Stomach (tissue), 9 donors: Measurements from ENCODE around the gene SCRN1. TPM values are rescaled to one million over a fixed set of nuclear protein-coding genes. Genes with fewer than 3 reads are reported as not detected.

Experiments
- DNase-seq, 2 donors: peaks; one replicate each; pipeline versions ENCODE4 v3.0.0 to v3.0.0-alpha.2; 2013 to 2019
- H3K27ac ChIP-seq, 5 donors: fragments of 200-600 bp in 4 of 5; sonication (generic) in 4 of 5; one replicate each; pipeline ENCODE4 v1.5.1; 2013 to 2019; ENCODE audit warnings: mild to moderate bottlenecking in 1 of 5, moderate library complexity in 1 of 5
- H3K27me3 ChIP-seq, 3 donors: fragments of 200-600 bp; sonication (generic); one replicate each; pipeline ENCODE4 v1.5.1; 2017 to 2019; ENCODE audit warnings: mixed run types in 1 of 3
- H3K36me3 ChIP-seq, 4 donors: fragments of 200-600 bp; sonication (generic); 1 replicate in 3 of 4; 2 replicates in 1 of 4; pipeline ENCODE4 v1.5.1; 2016 to 2019
- H3K4me1 ChIP-seq, 4 donors: fragments of 200-600 bp; sonication (generic); one replicate each; pipeline ENCODE4 v1.5.1; 2016 to 2019
- H3K4me3 ChIP-seq, 4 donors: fragments of 200-600 bp; sonication (generic) in 3 of 4; one replicate each; pipeline ENCODE4 v1.5.1; 2016 to 2019; ENCODE audit warnings: mild to moderate bottlenecking in 1 of 4
- H3K9me3 ChIP-seq, 4 donors: fragments of 200-600 bp; sonication (generic); one replicate each; pipeline ENCODE4 v1.5.1; 2016 to 2019
- CTCF ChIP-seq, 7 experiments: fragments of 450-650 bp in 4 of 7; fragments of 200-600 bp in 3 of 7; sonication (generic) in 3 of 7; IDR thresholded peaks; one replicate each; pipeline ENCODE4 v1.5.1; 2016 to 2019; ENCODE audit warnings: antibody characterized with exemption in 7 of 7, control low read depth in 2 of 7, mild to moderate bottlenecking in 1 of 7
- EP300 ChIP-seq: sonication (generic); formaldehyde crosslinking; IDR thresholded peaks from one replicate; pipeline ENCODE4 v1.6.1; 2017; ENCODE audit warnings: antibody characterized with exemption
- POLR2A ChIP-seq, 4 donors: fragments of 450-650 bp; IDR thresholded peaks; one replicate each; pipeline ENCODE4 v1.6.1; 2016; ENCODE audit warnings: antibody characterized with exemption in 4 of 4, control low read depth in 2 of 4, mild to moderate bottlenecking in 1 of 4, moderate library complexity in 1 of 4
- POLR2AphosphoS5 ChIP-seq, 3 donors: sonication (generic); formaldehyde crosslinking; IDR thresholded peaks; one replicate each; pipeline ENCODE4 v1.6.1; 2016; ENCODE audit warnings: antibody characterized with exemption in 3 of 3
- WGBS, 5 donors: extraction: QIAGEN DNeasy Blood & Tissue Kit in 3 of 5; methylation state at CpG; one replicate each; pipeline versions ENCODE4 v1.1.5 to v1.1.7; 2013 to 2018; 5-methylcytosine and 5-hydroxymethylcytosine counted together
- intact Hi-C: fragments of 100-400 bp; cut with DNase I; formaldehyde crosslinking; loops from one replicate; pipeline ENCODE4 v1.15.1; 2023; ENCODE audit warnings: low total_unique reads
- polyA plus RNA-seq, 3 donors: library from polyadenylated mRNA; stranded (reverse); fragments of 200-250 nt; gene quantifications; one replicate each; pipeline ENCODE4 v1.2.3, GENCODE V29; 2013
- total RNA-seq, 5 donors: library from RNA; depleted of rRNA; stranded (reverse); fragments of >200 nt; gene quantifications; one replicate each; pipeline versions ENCODE4 v1.1.0 to v1.2.3, GENCODE V29; 2014 to 2016
- donor health status: healthy with polysubstance abuse.
- donor health status: Bipolar disorder and iron deficiency.
- donor health status: healthy.

SCRN1 gene
- total and polyA plus RNA-seq, 8 donors: 0.87 to 57.2 (median 22.9) TPM

- DNase-seq: peak; percentile 87 to 96
- no peaks in the 10 kb centered on the region for H3K27me3 ChIP-seq
- TF ChIP-seq POLR2AphosphoS5 (IDR thresholded peaks at IDR 0.05): peak; percentile 86 to 89 (median 87)
- TF ChIP-seq POLR2A (IDR thresholded peaks at IDR 0.05): no peak
- H3K9me3 ChIP-seq: no peaks in the 10 kb centered on the region
- H3K4me1 ChIP-seq: peaks cover 20 to 75% (median 58%) of the 10 kb centered on the region in 4 donors
- H3K27ac ChIP-seq: peak within 1 kb of the TSS; percentile 89 to 94 (median 94)
- intact Hi-C loops: no loop called here
- WGBS, 5 donors: 0% methylated on average over 11 to 70 of the region's 70 CpGs
- H3K36me3 ChIP-seq: no peaks in the 10 kb centered on the region
- peak within 1 kb of the TSS; percentile 74 to 98 (median 94) for H3K4me3 ChIP-seq
Observed at GRCh38 chr7:30028216-30028748, 38.7 kb upstream of the SCRN1 start, which contains the start of gene PLEKHA8. PLEKHA8 (plus strand) TSS chr7:30028412; CDS start chr7:30028763, 351 bp downstream.

GRCh38 chr7:30027740-30028215, 38.2 kb upstream of the SCRN1 start:
- WGBS, 5 donors: 2 to 4% (median 3%) methylated on average over 9 of the region's 9 CpGs
- H3K4me3 ChIP-seq: peak overlapping the region; percentile 74 to 98 (median 94)
- no peaks in the 10 kb centered on the region for H3K27me3 ChIP-seq
- no peak for TF ChIP-seq POLR2A (IDR thresholded peaks at IDR 0.05)
- TF ChIP-seq POLR2AphosphoS5 (IDR thresholded peaks at IDR 0.05): no peak
- no peak for TF ChIP-seq EP300
- no peak for TF ChIP-seq CTCF (IDR thresholded peaks at IDR 0.05)
- H3K9me3 ChIP-seq: no peaks in the 10 kb centered on the region
- peak overlapping the region; percentile 89 to 94 (median 94) for H3K27ac ChIP-seq
- no peaks in the 10 kb centered on the region for H3K36me3 ChIP-seq
- intact Hi-C loops: no loop called here
- peaks cover 20 to 73% (median 57%) of the 10 kb centered on the region in 4 donors for H3K4me1 ChIP-seq
- no peak for DNase-seq

- peak overlapping the region; percentile 74 to 98 (median 94) for H3K4me3 ChIP-seq
- peak overlapping the region; percentile 88 to 94 (median 94) for H3K27ac ChIP-seq
- WGBS, 5 donors: 0 to 1% (median 0%) methylated on average over 10 of the region's 10 CpGs
- no peak for TF ChIP-seq CTCF (IDR thresholded peaks at IDR 0.05)
- no peak for TF ChIP-seq EP300
- TF ChIP-seq POLR2A (IDR thresholded peaks at IDR 0.05): no peak
- TF ChIP-seq POLR2AphosphoS5 (IDR thresholded peaks at IDR 0.05): peak in 1 of 3 donors; percentile 9
- intact Hi-C loops: no loop called here
- H3K4me1 ChIP-seq: peaks cover 20 to 66% (median 51%) of the 10 kb centered on the region in 4 donors
- H3K36me3 ChIP-seq: no peaks in the 10 kb centered on the region
- peak in 1 of 2 donors; percentile 79 for DNase-seq
- H3K27me3 ChIP-seq: no peaks in the 10 kb centered on the region
- H3K9me3 ChIP-seq: no peaks in the 10 kb centered on the region
Observed at GRCh38 chr7:30027065-30027456, 37.5 kb upstream of the SCRN1 start.

GRCh38 chr7:30026229-30027064, 36.8 kb upstream of the SCRN1 start, which contains the start of gene FKBP14:
FKBP14 (minus strand) TSS chr7:30026702; CDS start chr7:30026508, 194 bp downstream.
- peak; percentile 98 to 100 for DNase-seq
- no peaks in the 10 kb centered on the region for H3K27me3 ChIP-seq
- H3K9me3 ChIP-seq: no peaks in the 10 kb centered on the region
- H3K27ac ChIP-seq: peak within 1 kb of the TSS; percentile 88 to 94 (median 94)
- WGBS, 5 donors: 0 to 1% (median 1%) methylated on average over 28 to 35 of the region's 35 CpGs
- TF ChIP-seq POLR2AphosphoS5 (IDR thresholded peaks at IDR 0.05) (peak; percentile 34 to 78 (median 55)), CTCF (IDR thresholded peaks at IDR 0.05) (no peak)
- intact Hi-C loops: no loop called here
- no peaks in the 10 kb centered on the region for H3K36me3 ChIP-seq
- H3K4me1 ChIP-seq: peaks cover 20 to 62% (median 51%) of the 10 kb centered on the region in 4 donors
- H3K4me3 ChIP-seq: peak within 1 kb of the TSS; percentile 74 to 98 (median 94)
